ENCODE results near the gene TMTC2. TPM values are rescaled to one million over a fixed set of nuclear protein-coding genes. Genes with fewer than 3 reads are reported as not detected.

TMTC2 gene
- polyA plus RNA-seq, 1 donor from 2014 or later, result 20.6 TPM

- no peak overlapping the region for H3K9ac ChIP-seq (ENCODE audit: low read length)
- no peaks in the 10 kb centered on the region for H3K9me2 ChIP-seq (ENCODE audit: insufficient read depth, low read length)
- no peak overlapping the region for H3K4me3 ChIP-seq (ENCODE audit: low read length)
- H3F3A ChIP-seq (ENCODE audit: insufficient read depth, low read length, poor library complexity, severe bottlenecking), result no peaks in the 10 kb centered on the region
- H3K9me3 ChIP-seq (ENCODE audit: low read length), result no peaks in the 10 kb centered on the region
- no peak overlapping the region for H3K27ac ChIP-seq (ENCODE audit: low read length)
- TF ChIP-seq RAD21 (conservative IDR thresholded peaks at IDR 0.05), result no peak
- TF ChIP-seq REST (IDR thresholded peaks at IDR 0.05; ENCODE audit: borderline replicate concordance), result no peak
- TF ChIP-seq TAF1 (IDR thresholded peaks at IDR 0.05; ENCODE audit: low read depth), result no peak
- TF ChIP-seq POLR2AphosphoS5 (IDR thresholded peaks at IDR 0.05), result no peak
- TF ChIP-seq EZH2 (IDR thresholded peaks at IDR 0.05; ENCODE audit: borderline replicate concordance, insufficient read depth, low read length, poor library complexity, severe bottlenecking), result no peak
- no peak for TF ChIP-seq EP300 (conservative IDR thresholded peaks at IDR 0.05; ENCODE audit: poor library complexity, severe bottlenecking)
- TF ChIP-seq MXI1 (conservative IDR thresholded peaks at IDR 0.05; ENCODE audit: poor library complexity, severe bottlenecking), result no peak
- no peak for TF ChIP-seq CTCF (IDR thresholded peaks at IDR 0.05; ENCODE audit: poor library complexity, severe bottlenecking)
- no peak for TF ChIP-seq SMC3 (conservative IDR thresholded peaks at IDR 0.05; ENCODE audit: poor library complexity)
- H2AFZ ChIP-seq (ENCODE audit: low read depth, low read length), result no peak overlapping the region
- H3K27me3 ChIP-seq (ENCODE audit: insufficient read depth, low read depth, low read length), result no peaks in the 10 kb centered on the region
- peaks cover 3% of the 10 kb centered on the region for H4K20me1 ChIP-seq (ENCODE audit: insufficient read depth)
- H3K79me2 ChIP-seq (replicated peaks; ENCODE audit: insufficient read depth, low read length), result peaks cover 38% of the 10 kb centered on the region
- no peak overlapping the region for H3K4me2 ChIP-seq (ENCODE audit: low read length)
- H3K36me3 ChIP-seq (ENCODE audit: insufficient read depth, low read length), result peaks cover 6% of the 10 kb centered on the region
Observed at GRCh38 chr12:82691513-82691912, 4.8 kb downstream of the TMTC2 start.

GRCh38 chr12:82694276-82694675, 7.6 kb downstream of the TMTC2 start:
- H3K36me3 ChIP-seq (ENCODE audit: insufficient read depth, low read length), result peaks cover 6% of the 10 kb centered on the region
- no peak overlapping the region for H2AFZ ChIP-seq (ENCODE audit: low read depth, low read length)
- H3K9me2 ChIP-seq (ENCODE audit: insufficient read depth, low read length), result no peaks in the 10 kb centered on the region
- no peaks in the 10 kb centered on the region for H3K27me3 ChIP-seq (ENCODE audit: insufficient read depth, low read depth, low read length)
- H3K9ac ChIP-seq (ENCODE audit: low read length), result no peak overlapping the region
- peaks cover 35% of the 10 kb centered on the region for H3K79me2 ChIP-seq (replicated peaks; ENCODE audit: insufficient read depth, low read length)
- H3K9me3 ChIP-seq (ENCODE audit: low read length), result no peaks in the 10 kb centered on the region
- no peak overlapping the region for H3K4me2 ChIP-seq (ENCODE audit: low read length)
- H3K4me3 ChIP-seq (ENCODE audit: low read length), result no peak overlapping the region
- peaks cover 3% of the 10 kb centered on the region for H4K20me1 ChIP-seq (ENCODE audit: insufficient read depth)
- TF ChIP-seq SMC3 (conservative IDR thresholded peaks at IDR 0.05; ENCODE audit: poor library complexity) (no peak), CTCF (IDR thresholded peaks at IDR 0.05; ENCODE audit: poor library complexity, severe bottlenecking) (no peak), EZH2 (IDR thresholded peaks at IDR 0.05; ENCODE audit: borderline replicate concordance, insufficient read depth, low read length, poor library complexity, severe bottlenecking) (no peak), MXI1 (conservative IDR thresholded peaks at IDR 0.05; ENCODE audit: poor library complexity, severe bottlenecking) (no peak), REST (IDR thresholded peaks at IDR 0.05; ENCODE audit: borderline replicate concordance) (no peak), EP300 (conservative IDR thresholded peaks at IDR 0.05; ENCODE audit: poor library complexity, severe bottlenecking) (no peak), TAF1 (IDR thresholded peaks at IDR 0.05; ENCODE audit: low read depth) (no peak), RAD21 (conservative IDR thresholded peaks at IDR 0.05) (no peak), POLR2AphosphoS5 (IDR thresholded peaks at IDR 0.05) (no peak)
- no peak overlapping the region for H3K27ac ChIP-seq (ENCODE audit: low read length)
- no peaks in the 10 kb centered on the region for H3F3A ChIP-seq (ENCODE audit: insufficient read depth, low read length, poor library complexity, severe bottlenecking)
